NCI-H1436 treated with DMSO at 0.1 percent for 48 hours (cell line): Measurements from ENCODE around the gene SIGLEC14.

Experiments used
- DNase-seq: peaks from one replicate; lab custom pipeline; 2025; lab: John Stamatoyannopoulos, UW

Gene SIGLEC14

GRCh38 chr19:51621178-51621577 is 25.4 kb downstream of the SIGLEC14 start:
- no peak for DNase-seq

GRCh38 chr19:51615991-51616390 is 30.6 kb downstream of the SIGLEC14 start:
- no peak for DNase-seq

GRCh38 chr19:51614789-51615188 is 31.8 kb downstream of the SIGLEC14 start:
- no peak for DNase-seq

GRCh38 chr19:51610576-51610975 is 36.0 kb downstream of the SIGLEC14 start:
- no peak for DNase-seq

- DNase-seq = no peak
Measured at GRCh38 chr19:51607920-51608562, 38.6 kb downstream of the SIGLEC14 start.

GRCh38 chr19:51607077-51607476 is 39.5 kb downstream of the SIGLEC14 start:
- no peak for DNase-seq

- DNase-seq = no peak
Measured at GRCh38 chr19:51602189-51602854, 44.3 kb downstream of the SIGLEC14 start.

GRCh38 chr19:51600940-51601580 is 45.6 kb downstream of the SIGLEC14 start:
- no peak for DNase-seq

- DNase-seq = no peak
Measured at GRCh38 chr19:51599084-51599483, 47.5 kb downstream of the SIGLEC14 start.

GRCh38 chr19:51598159-51598915 is 48.3 kb downstream of the SIGLEC14 start:
- DNase-seq = no peak

GRCh38 chr19:51595190-51596175 is 51.1 kb downstream of the SIGLEC14 start:
- no peak for DNase-seq

- DNase-seq = no peak
Measured at GRCh38 chr19:51594774-51595109, 51.9 kb downstream of the SIGLEC14 start.

- peak; percentile 91 for DNase-seq
Measured at GRCh38 chr19:51593969-51594773, 52.5 kb downstream of the SIGLEC14 start.

GRCh38 chr19:51593138-51593890 is 53.3 kb downstream of the SIGLEC14 start:
- no peak for DNase-seq
